ENCODE data around the gene FTL. TPM values are rescaled to one million over a fixed set of nuclear protein-coding genes. Genes with fewer than 3 reads are reported as not detected.

FTL gene
- total RNA-seq, 1 experiment from 2014 or later = 1,459 TPM

DNA sequence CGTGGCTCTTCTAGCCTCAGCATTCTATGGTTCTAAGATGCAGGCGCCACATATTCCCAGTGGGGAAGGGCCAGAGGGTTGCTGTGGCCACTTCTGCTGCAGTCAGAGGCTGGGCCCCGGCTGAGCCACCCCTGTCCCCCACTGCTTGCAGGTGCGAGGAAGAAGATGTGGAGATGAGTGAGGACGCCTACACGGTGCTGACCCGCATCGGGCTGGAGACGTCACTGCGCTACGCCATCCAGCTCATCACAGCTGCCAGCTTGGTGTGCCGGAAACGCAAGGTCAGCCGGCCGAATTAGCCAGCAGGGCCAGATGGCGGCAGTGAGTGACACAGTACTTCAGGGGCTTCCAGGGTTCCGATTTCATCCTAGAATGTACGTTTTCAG lies 49.8 kb downstream of the FTL start:
- no peak for DNase-seq
- Mint-ChIP-seq H3K4me3 (ENCODE audit: low read depth, unreplicated experiment) (no peak overlapping the region), H3K4me1 (ENCODE audit: low read depth, unreplicated experiment) (peaks cover 11% of the 10 kb centered on the region), H3K9me3 (ENCODE audit: low read depth, unreplicated experiment) (no peaks in the 10 kb centered on the region), H3K27me3 (ENCODE audit: unreplicated experiment) (peaks cover 4% of the 10 kb centered on the region), H3K27ac (ENCODE audit: unreplicated experiment) (peak overlapping the region; percentile 15), H3K36me3 (ENCODE audit: insufficient read depth, unreplicated experiment) (peaks cover 85% of the 10 kb centered on the region)
- CTCF ChIA-PET = no interaction called here
- intact Hi-C loops (cut with micrococcal nuclease; ENCODE audit: unreplicated experiment) = no loop called here
- no TSS peak for BruUV-seq (replicated peaks)
- TF ChIP-seq, protein P1, sequence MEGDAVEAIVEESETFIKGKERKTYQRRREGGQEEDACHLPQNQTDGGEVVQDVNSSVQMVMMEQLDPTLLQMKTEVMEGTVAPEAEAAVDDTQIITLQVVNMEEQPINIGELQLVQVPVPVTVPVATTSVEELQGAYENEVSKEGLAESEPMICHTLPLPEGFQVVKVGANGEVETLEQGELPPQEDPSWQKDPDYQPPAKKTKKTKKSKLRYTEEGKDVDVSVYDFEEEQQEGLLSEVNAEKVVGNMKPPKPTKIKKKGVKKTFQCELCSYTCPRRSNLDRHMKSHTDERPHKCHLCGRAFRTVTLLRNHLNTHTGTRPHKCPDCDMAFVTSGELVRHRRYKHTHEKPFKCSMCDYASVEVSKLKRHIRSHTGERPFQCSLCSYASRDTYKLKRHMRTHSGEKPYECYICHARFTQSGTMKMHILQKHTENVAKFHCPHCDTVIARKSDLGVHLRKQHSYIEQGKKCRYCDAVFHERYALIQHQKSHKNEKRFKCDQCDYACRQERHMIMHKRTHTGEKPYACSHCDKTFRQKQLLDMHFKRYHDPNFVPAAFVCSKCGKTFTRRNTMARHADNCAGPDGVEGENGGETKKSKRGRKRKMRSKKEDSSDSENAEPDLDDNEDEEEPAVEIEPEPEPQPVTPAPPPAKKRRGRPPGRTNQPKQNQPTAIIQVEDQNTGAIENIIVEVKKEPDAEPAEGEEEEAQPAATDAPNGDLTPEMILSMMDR (IDR thresholded peaks at IDR 0.05; ENCODE audit: unreplicated experiment) = no peak

DNA sequence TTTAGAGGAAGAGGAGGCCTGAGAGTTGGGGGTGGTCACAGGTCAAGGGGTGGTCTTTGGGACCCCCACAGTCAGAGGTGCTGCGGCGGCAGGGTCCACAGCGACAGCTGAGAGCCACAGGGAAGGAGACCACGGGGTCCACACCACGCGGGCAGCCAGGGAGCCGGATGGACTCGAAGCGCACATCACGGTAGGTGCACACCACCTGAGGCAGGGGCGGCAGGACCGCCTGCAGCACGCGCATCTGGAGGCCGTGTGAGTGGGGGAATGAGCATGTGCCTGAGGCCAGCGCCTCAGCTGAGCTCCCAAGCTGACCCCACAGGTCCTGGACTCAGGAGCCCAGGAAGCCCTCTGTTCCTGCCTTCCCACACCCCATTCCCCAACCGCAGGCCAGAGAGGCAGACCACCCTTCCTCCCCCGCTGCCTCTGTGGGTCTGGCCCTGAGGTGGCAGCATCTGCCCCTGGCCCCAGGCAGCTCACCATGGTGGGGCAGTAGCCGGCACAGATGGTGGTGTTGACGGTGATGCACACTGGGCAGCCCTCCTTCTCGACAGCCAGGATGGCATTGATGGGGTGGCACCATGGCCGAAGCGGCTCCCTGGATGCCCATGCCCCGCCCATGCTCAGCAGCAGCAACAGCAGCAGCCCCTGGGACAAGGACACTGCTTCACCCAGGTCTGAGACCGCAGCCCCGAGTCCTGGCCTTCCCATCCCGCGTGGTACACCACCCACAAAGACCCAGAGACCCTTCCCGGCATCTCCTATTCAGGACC lies 51.1 kb downstream of the FTL start:
- Mint-ChIP-seq H3K36me3 (ENCODE audit: insufficient read depth, unreplicated experiment) (peaks cover 77% of the 10 kb centered on the region), H3K4me1 (ENCODE audit: low read depth, unreplicated experiment) (peaks cover 25% of the 10 kb centered on the region), H3K27ac (ENCODE audit: unreplicated experiment) (no peak overlapping the region), H3K27me3 (ENCODE audit: unreplicated experiment) (peaks cover 18% of the 10 kb centered on the region), H3K4me3 (ENCODE audit: low read depth, unreplicated experiment) (peak overlapping the region; percentile 10), H3K9me3 (ENCODE audit: low read depth, unreplicated experiment) (no peaks in the 10 kb centered on the region)
- no TSS peak for BruUV-seq (replicated peaks)
- CTCF ChIA-PET = no interaction called here
- intact Hi-C loops (cut with micrococcal nuclease; ENCODE audit: unreplicated experiment) = no loop called here
- TF ChIP-seq, protein P1 (IDR thresholded peaks at IDR 0.05; ENCODE audit: unreplicated experiment) = no peak
- no peak for DNase-seq

Small RNA genes within 50 kb of the gene (microRNA-seq; reads per million reads assigned to microRNA genes)
- not detected for gene MIR6798

Other genes with a start within 250 kb of the FTL start
- gene MAMSTR, start 245.6 kb upstream of the FTL start, total RNA-seq (2022) = 1.7 TPM in 2 replicates
- gene RASIP1, start 224.7 kb upstream of the FTL start, total RNA-seq (2022) = 0.09 and 0.29 TPM in 2 replicates
- 0.31 and 0.42 TPM in 2 replicates for gene IZUMO1, start 218.4 kb upstream of the FTL start, total RNA-seq (2022)
- gene FUT1, start 212.7 kb upstream of the FTL start, total RNA-seq (2022) = 2.6 and 2.9 TPM in 2 replicates
- not detected in 2 replicates for gene FGF21, start 209.8 kb upstream of the FTL start, total RNA-seq (2022)
- gene BCAT2, start 154.3 kb upstream of the FTL start, total RNA-seq (2022) = 84.4 and 91.0 TPM in 2 replicates
- 2.6 and 5.7 TPM in 2 replicates for gene HSD17B14, start 128.8 kb upstream of the FTL start, total RNA-seq (2022)
- 57.6 and 72.2 TPM in 2 replicates for gene PLEKHA4, start 96.7 kb upstream of the FTL start, total RNA-seq (2022)
- gene PPP1R15A, start 92.9 kb upstream of the FTL start, total RNA-seq (2022) = 118 TPM in 2 replicates
- not detected in 2 replicates for gene TULP2, start 66.6 kb upstream of the FTL start, total RNA-seq (2022)
- 162 and 173 TPM in 2 replicates for gene NUCB1, start 65.0 kb upstream of the FTL start, total RNA-seq (2022)
- 2.1 and 5.3 TPM in 2 replicates for gene DHDH, start 31.6 kb upstream of the FTL start, total RNA-seq (2022)
- 141 and 147 TPM in 2 replicates for gene BAX, start 10.4 kb upstream of the FTL start, total RNA-seq (2022)
- gene GYS1, start 28.0 kb downstream of the FTL start, total RNA-seq (2022) = 59.6 and 64.7 TPM in 2 replicates
- 184 and 199 TPM in 2 replicates for gene RUVBL2, start 28.6 kb downstream of the FTL start, total RNA-seq (2022)
- gene LHB, start 51.8 kb downstream of the FTL start, total RNA-seq (2022) = 1.1 TPM in 1 of 2 replicates, not detected in the other
- 1.1 TPM in 1 of 2 replicates, not detected in the other for gene CGB3, start 59.0 kb downstream of the FTL start, total RNA-seq (2022)
- gene CGB2, start 66.6 kb downstream of the FTL start, total RNA-seq (2022) = 0.52 TPM in 1 of 2 replicates, not detected in the other
- gene CGB1, start 71.6 kb downstream of the FTL start, total RNA-seq (2022) = not detected in 2 replicates
- 2.6 and 3.3 TPM in 2 replicates for gene CGB5, start 78.5 kb downstream of the FTL start, total RNA-seq (2022)
- gene CGB8, start 83.8 kb downstream of the FTL start, total RNA-seq (2022) = 0.54 and 0.56 TPM in 2 replicates
- gene CGB7, start 92.4 kb downstream of the FTL start, total RNA-seq (2022) = 0.66 and 1.0 TPM in 2 replicates
- 0.69 and 0.83 TPM in 2 replicates for gene NTF4, start 99.5 kb downstream of the FTL start, total RNA-seq (2022)
- gene KCNA7, start 107.4 kb downstream of the FTL start, total RNA-seq (2022) = not detected in 2 replicates
- 310 and 325 TPM in 2 replicates for gene SNRNP70, start 120.1 kb downstream of the FTL start, total RNA-seq (2022)
- 7.0 and 7.5 TPM in 2 replicates for gene LIN7B, start 149.1 kb downstream of the FTL start, total RNA-seq (2022)
- gene C19orf73, start 153.8 kb downstream of the FTL start, total RNA-seq (2022) = 1.9 and 2.0 TPM in 2 replicates
- 4.9 and 6.0 TPM in 2 replicates for gene PPFIA3, start 154.2 kb downstream of the FTL start, total RNA-seq (2022)
- gene HRC, start 190.1 kb downstream of the FTL start, total RNA-seq (2022) = not detected in 2 replicates
- gene TRPM4, start 192.5 kb downstream of the FTL start, total RNA-seq (2022) = 70.0 and 79.9 TPM in 2 replicates